GM21529 (cell line): ENCODE measurements around the gene LAIR2.

Experiments used
- ATAC-seq: cut with Tn5 transposase; IDR thresholded peaks from one replicate; pipeline ENCODE4 v1.9.1; 2021; ENCODE audit not compliant: unreplicated experiment

The LAIR2 gene

DNA sequence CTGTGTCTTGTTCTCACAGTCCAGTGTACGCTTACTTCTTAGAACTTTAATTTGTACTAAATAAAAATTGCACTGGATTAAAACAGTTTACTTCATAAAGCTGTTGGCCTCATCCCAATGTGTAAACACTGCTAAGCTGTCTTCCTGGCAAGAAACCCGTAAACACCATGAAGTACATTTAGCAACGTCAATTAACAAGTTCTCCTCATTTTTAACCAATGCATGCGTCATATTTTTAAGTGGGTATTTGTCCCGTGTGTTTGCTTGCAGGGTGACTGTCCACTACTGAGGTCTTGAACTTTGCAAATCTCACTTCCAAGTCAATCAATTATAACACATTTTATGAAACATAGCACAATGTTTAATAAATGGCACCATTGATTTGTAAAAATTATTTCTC, 28.2 kb downstream of the LAIR2 start:
- ATAC-seq: no peak

DNA sequence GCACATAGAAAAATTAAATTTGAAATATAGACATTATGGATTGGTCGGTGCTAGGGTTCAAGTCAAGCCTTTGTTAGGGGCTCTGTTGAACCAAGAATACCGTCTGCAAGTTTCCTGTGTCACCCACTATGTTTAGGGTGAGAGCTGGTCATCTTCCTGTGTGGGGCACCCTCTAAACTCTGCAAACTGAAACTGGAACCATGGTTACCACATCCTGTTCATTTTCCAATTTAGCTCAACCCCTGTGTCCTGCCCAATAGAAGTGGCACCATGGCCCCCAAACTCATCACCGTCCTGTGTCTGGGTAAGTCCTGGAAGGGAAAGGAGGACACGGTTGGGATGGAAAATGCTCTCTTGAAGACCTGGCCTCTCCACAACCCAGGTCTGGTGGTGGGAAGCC, 29.9 kb downstream of the LAIR2 start:
- ATAC-seq: peak; percentile 55

DNA sequence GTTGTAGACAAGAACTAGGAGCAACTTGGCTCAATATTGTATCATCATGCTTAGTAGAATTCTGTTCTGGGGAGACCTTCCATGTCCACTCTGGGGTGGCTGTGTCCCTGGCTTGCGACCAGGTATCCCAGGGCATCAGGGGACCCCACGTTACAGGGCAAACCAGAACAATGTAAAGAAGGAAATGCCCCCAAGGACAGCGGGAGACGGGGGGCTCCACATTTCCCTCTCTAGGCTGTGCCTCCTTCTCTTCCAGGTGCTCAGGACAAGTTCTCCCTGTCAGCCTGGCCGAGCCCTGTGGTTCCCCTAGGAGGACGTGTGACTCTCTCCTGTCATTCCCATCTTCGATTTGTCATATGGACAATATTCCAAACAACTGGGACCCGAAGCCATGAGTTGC, 30.8 kb downstream of the LAIR2 start:
- no peak for ATAC-seq

DNA sequence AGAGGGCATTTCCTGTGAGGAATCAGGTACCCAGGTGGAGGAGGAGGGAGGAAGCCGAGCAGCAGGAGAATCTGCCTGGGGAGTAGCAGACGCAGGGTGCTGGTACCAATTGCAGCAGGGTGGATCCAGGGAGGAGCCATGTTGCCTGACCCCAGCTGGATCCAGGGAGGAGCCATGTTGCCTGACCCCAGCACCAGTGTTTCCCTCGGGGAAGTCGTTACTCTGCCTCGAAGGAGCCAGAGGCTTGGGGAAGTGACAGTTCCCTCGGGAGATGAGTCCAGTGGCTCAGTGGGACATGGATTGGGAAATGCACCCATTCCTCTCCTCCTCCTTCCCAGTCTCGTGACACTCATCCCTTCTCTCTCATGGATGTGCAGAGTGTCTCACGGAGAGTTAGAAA, 31.5 kb downstream of the LAIR2 start:
- no peak for ATAC-seq

DNA sequence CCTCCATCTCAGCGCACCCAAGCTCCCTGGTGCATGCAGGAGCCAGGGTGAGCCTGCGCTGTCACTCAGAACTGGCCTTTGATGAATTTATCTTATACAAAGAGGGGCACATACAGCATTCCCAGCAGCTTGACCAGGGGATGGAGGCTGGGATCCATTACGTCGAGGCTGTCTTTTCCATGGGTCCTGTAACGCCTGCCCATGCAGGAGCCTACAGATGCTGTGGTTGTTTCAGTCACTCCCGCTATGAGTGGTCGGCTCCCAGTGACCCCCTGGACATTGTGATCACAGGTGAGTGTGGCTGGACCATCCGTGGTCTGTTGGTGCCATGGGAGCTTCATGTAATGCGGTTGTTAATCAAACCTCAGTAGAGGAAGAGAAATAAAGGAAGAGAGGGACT, 33.0 kb downstream of the LAIR2 start:
- no peak for ATAC-seq

DNA sequence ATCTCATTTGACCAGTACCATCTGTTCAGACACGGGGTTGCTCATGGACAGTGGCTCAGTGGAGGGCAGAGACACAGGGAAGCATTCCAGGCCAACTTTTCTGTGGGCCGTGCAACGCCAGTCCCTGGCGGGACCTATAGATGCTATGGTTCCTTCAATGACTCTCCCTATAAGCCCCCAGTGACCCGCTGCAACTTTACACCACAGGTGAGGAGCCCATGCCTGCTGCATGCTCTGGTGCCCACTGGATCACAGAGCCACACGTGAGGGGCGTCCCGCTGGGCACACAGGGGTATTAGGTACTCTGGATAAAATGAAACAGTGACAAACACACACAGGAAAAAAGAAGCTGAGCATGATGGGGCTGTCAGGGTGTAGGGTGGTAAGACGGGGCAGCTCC, 34.3 kb downstream of the LAIR2 start:
- no peak for ATAC-seq

DNA sequence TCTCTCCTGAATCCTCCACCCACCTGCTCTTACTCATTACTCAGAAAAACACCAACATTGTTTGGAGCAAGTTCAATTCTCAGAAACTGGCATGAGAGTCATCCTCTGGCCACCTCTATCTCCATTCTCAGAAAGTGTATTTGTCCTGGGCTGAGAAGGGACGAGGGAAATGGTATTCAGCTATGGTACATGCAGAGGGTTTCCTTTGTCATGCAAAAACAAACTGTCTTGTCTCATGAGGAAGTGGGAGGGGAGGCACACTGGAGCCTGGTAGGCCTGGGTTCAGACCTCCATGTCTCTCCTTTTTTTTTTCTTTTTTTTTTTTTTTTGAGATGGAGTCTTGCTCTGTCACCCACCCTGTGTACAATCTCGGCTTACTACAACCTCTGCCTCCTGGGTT, 39.1 kb downstream of the LAIR2 start:
- no peak for ATAC-seq

DNA sequence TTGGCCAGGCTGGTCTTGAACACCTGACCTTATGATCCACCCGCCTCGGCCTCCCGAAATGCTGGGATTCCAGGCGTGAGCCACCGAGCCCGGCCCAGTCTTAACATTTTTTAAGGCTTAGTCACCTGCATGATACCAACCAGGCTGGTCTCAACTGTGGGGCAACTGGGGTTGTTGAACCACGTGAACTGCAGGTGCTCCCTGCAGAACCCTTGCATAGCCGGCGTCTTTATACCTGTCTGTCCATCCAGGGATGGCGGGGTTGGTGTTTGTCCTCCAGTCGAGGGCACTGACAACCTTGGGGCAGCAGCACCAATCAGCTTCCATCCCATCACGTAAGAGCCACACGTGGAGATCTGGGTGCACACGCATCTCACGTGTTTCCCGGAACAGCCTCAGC, 46.2 kb downstream of the LAIR2 start:
- ATAC-seq: no peak

DNA sequence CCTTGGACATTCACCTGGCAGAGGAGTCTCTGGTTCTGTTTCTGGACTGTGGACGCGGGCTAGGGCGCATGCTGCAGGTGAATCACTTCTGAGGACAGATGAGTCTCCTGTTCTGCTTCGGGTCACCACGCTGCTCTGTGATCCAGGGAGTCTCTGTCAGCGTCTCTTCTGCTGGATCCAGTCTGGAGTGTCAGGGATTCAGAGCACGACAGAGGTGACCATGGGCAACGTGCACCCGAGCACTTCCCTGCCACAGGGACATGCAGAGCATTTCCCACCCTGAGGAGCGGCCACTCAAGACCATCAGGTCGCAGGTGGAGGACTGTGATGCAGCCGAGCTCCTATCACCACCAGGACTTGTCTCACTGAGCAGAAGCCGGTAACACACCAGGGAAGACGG, 46.6 kb downstream of the LAIR2 start:
- no peak for ATAC-seq

DNA sequence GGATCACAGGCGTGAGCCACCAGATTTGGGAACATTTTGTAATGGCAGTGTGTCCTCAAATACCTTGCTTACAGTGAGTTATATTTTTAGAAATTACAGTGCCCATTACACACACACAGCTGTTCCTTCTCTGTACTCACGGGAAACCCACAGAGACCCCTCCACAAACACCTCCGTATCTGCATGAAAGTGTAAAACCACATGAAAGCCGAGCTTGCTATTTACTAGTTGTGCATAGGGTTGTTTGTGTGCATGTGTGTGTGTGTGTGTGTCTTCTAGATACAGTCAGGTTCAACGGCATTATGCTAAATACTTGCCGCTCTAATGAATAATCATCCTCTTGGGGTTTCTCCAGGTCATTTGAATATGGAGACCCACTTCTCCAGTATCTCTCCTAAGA, 48.7 kb downstream of the LAIR2 start:
- ATAC-seq: no peak

DNA sequence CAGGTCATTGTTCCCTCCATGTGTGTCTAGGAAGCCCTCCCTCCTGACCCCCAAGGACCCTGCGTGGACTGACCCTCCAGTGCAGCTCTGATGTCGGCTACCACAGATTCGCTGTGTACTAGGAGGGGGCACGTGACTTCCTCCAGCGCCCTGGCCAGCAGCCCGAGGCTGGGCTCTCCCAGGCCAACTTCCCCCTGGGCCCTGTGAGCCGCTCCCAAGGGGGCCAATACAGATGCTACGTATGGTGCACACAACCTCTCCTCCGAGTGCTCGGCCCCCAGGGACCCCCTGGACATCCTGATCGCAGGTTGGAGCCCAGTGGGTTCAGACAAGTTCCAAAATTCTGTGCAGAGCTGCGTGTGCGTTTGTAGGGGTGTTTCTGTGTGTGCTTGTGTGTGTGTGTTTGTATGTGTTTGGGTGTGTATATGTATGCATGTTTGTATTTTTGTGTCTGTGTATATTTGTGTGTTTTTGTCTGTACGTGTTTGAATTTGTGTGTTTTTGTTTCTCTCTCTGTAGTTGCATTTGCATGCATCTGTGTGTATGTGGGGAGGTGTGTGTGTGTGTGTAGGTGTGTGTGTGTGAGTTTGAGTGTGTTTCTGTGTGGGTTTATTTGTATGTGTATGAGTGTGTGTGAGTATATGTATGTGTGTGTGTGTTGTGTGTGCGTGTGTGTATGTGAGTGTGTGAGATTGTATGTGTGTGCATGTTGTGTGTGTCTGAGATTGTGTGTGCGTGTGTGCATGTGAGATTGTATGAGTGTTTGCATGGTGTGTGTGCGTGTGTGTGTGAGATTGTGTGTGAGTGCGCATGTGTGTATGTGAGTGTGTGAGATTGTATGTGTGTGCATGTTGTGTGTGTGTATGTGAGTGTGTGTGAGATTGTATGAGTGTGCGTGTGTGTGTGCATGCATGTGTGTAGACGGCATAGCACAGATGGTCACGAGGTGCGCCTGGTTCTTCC, 49.6 kb downstream of the LAIR2 start:
- no peak for ATAC-seq

DNA sequence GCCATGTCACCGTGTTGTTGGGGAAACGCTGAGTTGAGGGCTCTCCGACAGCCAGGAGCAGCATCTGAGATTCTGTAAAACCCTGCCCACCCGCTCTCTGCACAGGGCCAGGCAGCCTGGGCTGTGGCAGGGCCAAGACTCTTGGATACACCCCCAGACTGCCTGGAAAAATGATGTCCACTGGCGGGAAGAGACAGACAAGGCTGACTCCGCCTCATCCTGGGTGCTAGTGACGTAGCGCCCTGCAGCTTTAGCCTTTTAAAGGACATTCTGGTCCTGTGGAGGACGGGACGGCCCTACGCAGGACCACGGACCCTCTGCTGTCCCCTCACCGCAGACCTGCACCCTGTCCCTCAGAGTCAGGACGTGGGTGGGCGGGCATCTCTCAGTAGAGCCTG, 50.3 kb downstream of the LAIR2 start:
- ATAC-seq: no peak

DNA sequence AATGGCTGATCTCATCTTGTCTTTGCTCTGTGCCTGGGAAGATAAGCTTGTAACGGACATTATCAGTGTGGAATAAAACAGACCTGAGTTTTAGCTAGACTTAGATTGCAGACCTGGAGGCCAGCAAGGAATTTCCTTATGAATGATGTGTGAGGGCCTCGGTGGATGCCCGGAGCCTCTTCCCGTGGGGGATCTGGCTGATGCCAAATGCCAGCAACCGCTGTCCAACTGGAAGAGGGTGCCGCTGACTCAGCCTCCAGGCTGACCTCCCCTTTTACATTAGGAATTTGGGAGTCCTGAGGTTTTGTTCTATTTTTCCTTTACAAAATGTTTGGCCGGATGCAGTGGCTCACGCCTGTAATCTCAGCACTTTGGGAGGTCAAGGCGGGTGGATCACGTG, 51.4 kb downstream of the LAIR2 start:
- no peak for ATAC-seq

DNA sequence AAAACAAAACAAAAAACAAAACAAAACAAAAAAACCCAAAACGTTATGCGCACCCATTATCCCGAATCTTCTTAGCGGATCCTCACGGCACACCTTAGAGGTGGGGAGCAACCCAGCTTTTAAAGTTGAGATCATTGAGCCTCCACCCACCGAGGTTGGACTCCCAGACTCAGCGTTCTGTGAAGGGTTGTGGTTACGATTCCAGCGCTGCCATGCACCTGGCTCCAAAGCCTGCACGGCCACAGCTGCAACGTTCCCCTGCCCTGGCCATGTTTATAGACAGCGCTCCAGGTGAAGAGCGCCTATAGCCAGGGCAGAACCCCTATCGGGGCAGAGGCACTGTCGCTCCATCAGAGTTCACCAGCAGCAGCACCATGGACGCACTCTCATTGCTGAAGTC, 52.3 kb downstream of the LAIR2 start:
- ATAC-seq: no peak

DNA sequence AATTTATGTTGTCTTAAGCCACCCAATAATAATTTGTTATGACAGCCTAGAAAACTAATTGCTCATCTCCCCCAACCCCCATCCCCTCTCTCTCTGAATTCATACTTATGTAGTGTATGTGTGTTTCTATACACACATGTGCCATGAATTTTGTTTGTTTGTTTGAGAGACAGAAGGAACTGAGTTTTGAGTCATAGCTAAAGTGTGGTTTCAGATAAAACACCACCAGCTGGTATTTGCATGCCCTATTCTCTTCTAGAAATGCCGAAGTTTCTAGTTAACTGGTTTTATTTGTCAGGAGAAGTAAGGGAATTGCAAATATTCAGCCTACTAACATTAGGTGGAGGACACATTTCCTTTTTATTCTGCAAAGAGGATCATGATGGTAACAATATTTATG, 53.6 kb downstream of the LAIR2 start:
- no peak for ATAC-seq

DNA sequence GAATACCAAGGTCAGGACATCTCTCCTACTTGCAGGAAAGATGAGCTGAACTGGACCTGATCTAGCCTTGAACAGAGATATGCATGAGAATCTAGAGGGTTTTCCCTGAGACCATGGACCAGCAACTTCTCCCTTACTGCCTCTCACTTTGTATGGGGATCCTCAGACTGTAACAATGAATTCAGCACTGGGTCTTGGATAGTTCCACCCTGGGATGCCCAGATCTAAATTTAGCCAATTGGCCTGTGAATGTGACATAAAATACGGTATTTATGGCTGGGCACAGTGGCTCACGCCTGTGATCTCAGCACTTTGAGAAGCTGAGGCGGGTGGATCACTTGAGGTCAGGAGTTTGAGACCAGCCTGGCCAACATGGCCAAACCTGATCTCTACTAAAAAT, 55.7 kb downstream of the LAIR2 start:
- no peak for ATAC-seq
